ENCODE results near the gene NIPSNAP2.
"Not testable (repeated sequence)": the region's sequence is repeated elsewhere in the genome, so short reads cannot be mapped to it uniquely, and the experiment has no call there.

Gene NIPSNAP2

GRCh38 chr7:56032578-56032977 lies 68.2 kb downstream of the NIPSNAP2 start:
- H3K4me2 ChIP-seq (ENCODE audit: low read length); H4K91ac ChIP-seq (ENCODE audit: low read depth, low read length); H2BK120ac ChIP-seq (ENCODE audit: insufficient read depth, low read length, poor library complexity); H3K36me3 ChIP-seq (ENCODE audit: control insufficient read depth in 1 of 2, insufficient read depth in 2 of 2, low read length in 2 of 2); H3K79me1 ChIP-seq (ENCODE audit: low read length); H2BK12ac ChIP-seq (ENCODE audit: low read length); H2AK5ac ChIP-seq (ENCODE audit: low read length); H4K8ac ChIP-seq (ENCODE audit: low read depth, low read length); DNase-seq; H3K14ac ChIP-seq (ENCODE audit: low read length); H3K27me3 ChIP-seq (ENCODE audit: insufficient read depth, low read length); H3K27ac ChIP-seq (ENCODE audit: low read depth, low read length); H2BK5ac ChIP-seq (ENCODE audit: low read depth, low read length, poor library complexity); H3K4me3 ChIP-seq (ENCODE audit: low read depth, low read length); H3K23ac ChIP-seq (ENCODE audit: low read length); H3K4ac ChIP-seq (ENCODE audit: low read depth, low read length); H2AFZ ChIP-seq (ENCODE audit: insufficient read depth, low read length, poor library complexity); H3K18ac ChIP-seq (ENCODE audit: low read length); H3K9ac ChIP-seq (ENCODE audit: low read length); H4K12ac ChIP-seq (ENCODE audit: low read depth, low read length); H3K4me1 ChIP-seq (ENCODE audit: control insufficient read depth in 1 of 2, insufficient read depth in 2 of 2, low read length in 2 of 2); H3K9me3 ChIP-seq (ENCODE audit: insufficient read depth, low read depth, low read length); H3K79me2 ChIP-seq (ENCODE audit: control insufficient read depth, insufficient read depth, low read length, poor library complexity): not testable (repeated sequence)
- no CpG with 5 or more reads among the region's 7 CpGs for WGBS (ENCODE audit: extremely low coverage, insufficient coverage, insufficient read length)

GRCh38 chr7:56033671-56034432 lies 69.5 kb downstream of the NIPSNAP2 start:
- Histone ChIP-seq H2BK12ac (ENCODE audit: low read length) (no peak overlapping the region), H4K91ac (ENCODE audit: low read depth, low read length) (no peak overlapping the region), H3K27me3 (ENCODE audit: insufficient read depth, low read length) (no peaks in the 10 kb centered on the region), H3K79me2 (ENCODE audit: control insufficient read depth, insufficient read depth, low read length, poor library complexity) (no peaks in the 10 kb centered on the region), H3K9me3 (ENCODE audit: insufficient read depth, low read depth, low read length) (no peaks in the 10 kb centered on the region), H2AK5ac (ENCODE audit: low read length) (no peak overlapping the region), H3K36me3 (ENCODE audit: control insufficient read depth in 1 of 2, insufficient read depth in 2 of 2, low read length in 2 of 2) (peaks cover 1 to 6% of the 10 kb centered on the region in 2 experiments), H3K79me1 (ENCODE audit: low read length) (no peaks in the 10 kb centered on the region), H3K18ac (ENCODE audit: low read length) (no peak overlapping the region), H4K8ac (ENCODE audit: low read depth, low read length) (peak overlapping the region; percentile 20), H2AFZ (ENCODE audit: insufficient read depth, low read length, poor library complexity) (peak overlapping the region; percentile 52), H3K23ac (ENCODE audit: low read length) (no peak overlapping the region), H3K4me2 (ENCODE audit: low read length) (peak overlapping the region; percentile 98), H2BK120ac (ENCODE audit: insufficient read depth, low read length, poor library complexity) (no peak overlapping the region), H3K4ac (ENCODE audit: low read depth, low read length) (no peak overlapping the region), H2BK5ac (ENCODE audit: low read depth, low read length, poor library complexity) (no peak overlapping the region), H3K27ac (ENCODE audit: low read depth, low read length) (peak overlapping the region; percentile 63), H3K14ac (ENCODE audit: low read length) (no peak overlapping the region), H3K9ac (ENCODE audit: low read length) (peak overlapping the region; percentile 50), H4K12ac (ENCODE audit: low read depth, low read length) (no peak overlapping the region), H3K4me3 (ENCODE audit: low read depth, low read length) (peak overlapping the region; percentile 67), H3K4me1 (ENCODE audit: control insufficient read depth in 1 of 2, insufficient read depth in 2 of 2, low read length in 2 of 2) (no peaks in the 10 kb centered on the region)
- DNase-seq, result peak; percentile 62
- WGBS (ENCODE audit: extremely low coverage, insufficient coverage, insufficient read length), result no CpG with 5 or more reads among the region's 27 CpGs

GRCh38 chr7:56040730-56041129 lies 76.3 kb downstream of the NIPSNAP2 start:
- H3K9me3 ChIP-seq (ENCODE audit: insufficient read depth, low read depth, low read length), result no peaks in the 10 kb centered on the region
- H2BK120ac ChIP-seq (ENCODE audit: insufficient read depth, low read length, poor library complexity), result no peak overlapping the region
- WGBS (ENCODE audit: extremely low coverage, insufficient coverage, insufficient read length), result no CpG with 5 or more reads among the region's 3 CpGs
- H3K23ac ChIP-seq (ENCODE audit: low read length), result no peak overlapping the region
- H4K12ac ChIP-seq (ENCODE audit: low read depth, low read length), result no peak overlapping the region
- peaks cover 2 to 5% of the 10 kb centered on the region in 2 experiments for H3K36me3 ChIP-seq (ENCODE audit: control insufficient read depth in 1 of 2, insufficient read depth in 2 of 2, low read length in 2 of 2)
- DNase-seq, result no peak
- H3K18ac ChIP-seq (ENCODE audit: low read length), result no peak overlapping the region
- no peaks in the 10 kb centered on the region for H3K79me2 ChIP-seq (ENCODE audit: control insufficient read depth, insufficient read depth, low read length, poor library complexity)
- no peak overlapping the region for H2BK5ac ChIP-seq (ENCODE audit: low read depth, low read length, poor library complexity)
- H3K4me2 ChIP-seq (ENCODE audit: low read length), result no peak overlapping the region
- H4K91ac ChIP-seq (ENCODE audit: low read depth, low read length), result no peak overlapping the region
- no peaks in the 10 kb centered on the region for H3K27me3 ChIP-seq (ENCODE audit: insufficient read depth, low read length)
- H3K27ac ChIP-seq (ENCODE audit: low read depth, low read length), result no peak overlapping the region
- H3K4me3 ChIP-seq (ENCODE audit: low read depth, low read length), result no peak overlapping the region
- H3K4me1 ChIP-seq (ENCODE audit: control insufficient read depth in 1 of 2, insufficient read depth in 2 of 2, low read length in 2 of 2), result no peaks in the 10 kb centered on the region
- no peak overlapping the region for H3K4ac ChIP-seq (ENCODE audit: low read depth, low read length)
- H2AFZ ChIP-seq (ENCODE audit: insufficient read depth, low read length, poor library complexity), result no peak overlapping the region
- no peak overlapping the region for H4K8ac ChIP-seq (ENCODE audit: low read depth, low read length)
- no peaks in the 10 kb centered on the region for H3K79me1 ChIP-seq (ENCODE audit: low read length)
- no peak overlapping the region for H2BK12ac ChIP-seq (ENCODE audit: low read length)
- no peak overlapping the region for H3K9ac ChIP-seq (ENCODE audit: low read length)
- H2AK5ac ChIP-seq (ENCODE audit: low read length), result no peak overlapping the region
- H3K14ac ChIP-seq (ENCODE audit: low read length), result no peak overlapping the region

DNA sequence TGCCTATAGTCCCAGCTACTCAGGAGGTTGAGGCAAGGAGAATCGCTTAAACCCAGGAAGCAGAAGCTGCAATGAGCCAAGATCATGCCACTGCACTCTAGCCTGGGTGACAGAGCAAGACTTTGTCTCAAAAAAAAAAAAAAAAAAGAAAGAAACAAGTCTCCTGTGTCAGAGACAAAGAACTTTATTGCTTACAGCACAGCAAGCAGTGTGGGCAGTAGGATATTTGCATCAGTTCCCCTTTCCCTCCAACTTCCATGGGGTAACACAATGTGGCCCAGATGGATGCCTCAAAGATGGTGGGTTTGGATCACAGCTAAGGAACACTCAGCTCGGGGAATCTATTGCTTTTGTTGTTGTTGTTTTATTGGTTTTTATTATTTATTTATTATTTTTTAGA lies 81.4 kb downstream of the NIPSNAP2 start:
- not testable (repeated sequence) for H3K23ac ChIP-seq (ENCODE audit: low read length); H4K91ac ChIP-seq (ENCODE audit: low read depth, low read length); H3K4me3 ChIP-seq (ENCODE audit: low read depth, low read length); H4K8ac ChIP-seq (ENCODE audit: low read depth, low read length); H2BK12ac ChIP-seq (ENCODE audit: low read length); H3K18ac ChIP-seq (ENCODE audit: low read length); H2BK5ac ChIP-seq (ENCODE audit: low read depth, low read length, poor library complexity); H3K79me1 ChIP-seq (ENCODE audit: low read length); H3K9ac ChIP-seq (ENCODE audit: low read length); H3K4ac ChIP-seq (ENCODE audit: low read depth, low read length); H4K12ac ChIP-seq (ENCODE audit: low read depth, low read length); H3K79me2 ChIP-seq (ENCODE audit: control insufficient read depth, insufficient read depth, low read length, poor library complexity); H3K9me3 ChIP-seq (ENCODE audit: insufficient read depth, low read depth, low read length); H3K27me3 ChIP-seq (ENCODE audit: insufficient read depth, low read length); H3K27ac ChIP-seq (ENCODE audit: low read depth, low read length); H2AK5ac ChIP-seq (ENCODE audit: low read length); H2AFZ ChIP-seq (ENCODE audit: insufficient read depth, low read length, poor library complexity); H3K4me2 ChIP-seq (ENCODE audit: low read length); H3K14ac ChIP-seq (ENCODE audit: low read length); H3K36me3 ChIP-seq (ENCODE audit: control insufficient read depth in 1 of 2, insufficient read depth in 2 of 2, low read length in 2 of 2); H2BK120ac ChIP-seq (ENCODE audit: insufficient read depth, low read length, poor library complexity); DNase-seq; H3K4me1 ChIP-seq (ENCODE audit: control insufficient read depth in 1 of 2, insufficient read depth in 2 of 2, low read length in 2 of 2)
- no CpG with 5 or more reads among the region's 2 CpGs for whole genome bisulfite sequencing (ENCODE audit: extremely low coverage, insufficient coverage, insufficient read length)
